HEK293 (cell line): ENCODE data around the gene YIPF4.
"Not testable (repeated sequence)": the region's sequence is repeated elsewhere in the genome, so short reads cannot be mapped to it uniquely, and the experiment has no call there.

ENCODE experiments used
- OSR2 ChIP-seq: fragments of 450-650 bp; formaldehyde crosslinking; IDR thresholded peaks from 2 replicates; pipeline ENCODE4 v1.5.1; 2016; ENCODE audit warnings: missing biosample characterization, missing genetic modification characterization
- PRDM1 ChIP-seq: fragments of 450-650 bp; formaldehyde crosslinking; IDR thresholded peaks from 2 replicates; pipeline ENCODE4; 2016; ENCODE audit warnings: missing biosample characterization, missing genetic modification characterization
- TF ChIP-seq, protein P1 (sequence below): fragments of 450-650 bp; formaldehyde crosslinking; IDR thresholded peaks from 2 replicates; pipeline ENCODE4 v1.5.1; 2016; ENCODE audit warnings: missing biosample characterization, missing genetic modification characterization
- TF ChIP-seq, protein P2 (sequence below): fragments of 450-650 bp; formaldehyde crosslinking; conservative IDR thresholded peaks from 2 replicates; pipeline ENCODE4 v1.5.1; 2016; ENCODE audit warnings: low read depth, missing biosample characterization, missing genetic modification characterization

DNA sequence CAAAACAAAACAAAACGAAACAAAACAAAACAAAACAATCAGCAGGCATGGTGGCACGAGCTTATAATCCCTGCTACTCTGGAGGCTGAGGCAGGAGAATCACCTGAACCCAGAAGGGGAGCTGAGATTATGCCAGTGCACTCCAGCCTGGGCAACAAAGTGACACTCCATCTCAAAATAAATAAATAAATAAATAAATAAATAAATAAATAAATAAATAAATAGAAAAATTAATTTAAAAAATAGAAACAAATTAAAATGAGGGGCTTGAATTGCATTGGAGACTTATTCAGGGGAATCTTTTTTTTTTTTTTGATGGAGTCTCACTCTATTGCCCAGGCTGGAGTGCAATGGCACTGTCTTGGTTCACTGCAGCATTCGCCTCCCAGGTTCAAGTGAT is 73.1 kb downstream of the YIPF4 start:
- TF ChIP-seq, protein P1, sequence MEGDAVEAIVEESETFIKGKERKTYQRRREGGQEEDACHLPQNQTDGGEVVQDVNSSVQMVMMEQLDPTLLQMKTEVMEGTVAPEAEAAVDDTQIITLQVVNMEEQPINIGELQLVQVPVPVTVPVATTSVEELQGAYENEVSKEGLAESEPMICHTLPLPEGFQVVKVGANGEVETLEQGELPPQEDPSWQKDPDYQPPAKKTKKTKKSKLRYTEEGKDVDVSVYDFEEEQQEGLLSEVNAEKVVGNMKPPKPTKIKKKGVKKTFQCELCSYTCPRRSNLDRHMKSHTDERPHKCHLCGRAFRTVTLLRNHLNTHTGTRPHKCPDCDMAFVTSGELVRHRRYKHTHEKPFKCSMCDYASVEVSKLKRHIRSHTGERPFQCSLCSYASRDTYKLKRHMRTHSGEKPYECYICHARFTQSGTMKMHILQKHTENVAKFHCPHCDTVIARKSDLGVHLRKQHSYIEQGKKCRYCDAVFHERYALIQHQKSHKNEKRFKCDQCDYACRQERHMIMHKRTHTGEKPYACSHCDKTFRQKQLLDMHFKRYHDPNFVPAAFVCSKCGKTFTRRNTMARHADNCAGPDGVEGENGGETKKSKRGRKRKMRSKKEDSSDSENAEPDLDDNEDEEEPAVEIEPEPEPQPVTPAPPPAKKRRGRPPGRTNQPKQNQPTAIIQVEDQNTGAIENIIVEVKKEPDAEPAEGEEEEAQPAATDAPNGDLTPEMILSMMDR (tag by site-specific recombination): not testable (repeated sequence)
- not testable (repeated sequence) for TF ChIP-seq OSR2, PRDM1 (tag by site-specific recombination)
- TF ChIP-seq, protein P2, sequence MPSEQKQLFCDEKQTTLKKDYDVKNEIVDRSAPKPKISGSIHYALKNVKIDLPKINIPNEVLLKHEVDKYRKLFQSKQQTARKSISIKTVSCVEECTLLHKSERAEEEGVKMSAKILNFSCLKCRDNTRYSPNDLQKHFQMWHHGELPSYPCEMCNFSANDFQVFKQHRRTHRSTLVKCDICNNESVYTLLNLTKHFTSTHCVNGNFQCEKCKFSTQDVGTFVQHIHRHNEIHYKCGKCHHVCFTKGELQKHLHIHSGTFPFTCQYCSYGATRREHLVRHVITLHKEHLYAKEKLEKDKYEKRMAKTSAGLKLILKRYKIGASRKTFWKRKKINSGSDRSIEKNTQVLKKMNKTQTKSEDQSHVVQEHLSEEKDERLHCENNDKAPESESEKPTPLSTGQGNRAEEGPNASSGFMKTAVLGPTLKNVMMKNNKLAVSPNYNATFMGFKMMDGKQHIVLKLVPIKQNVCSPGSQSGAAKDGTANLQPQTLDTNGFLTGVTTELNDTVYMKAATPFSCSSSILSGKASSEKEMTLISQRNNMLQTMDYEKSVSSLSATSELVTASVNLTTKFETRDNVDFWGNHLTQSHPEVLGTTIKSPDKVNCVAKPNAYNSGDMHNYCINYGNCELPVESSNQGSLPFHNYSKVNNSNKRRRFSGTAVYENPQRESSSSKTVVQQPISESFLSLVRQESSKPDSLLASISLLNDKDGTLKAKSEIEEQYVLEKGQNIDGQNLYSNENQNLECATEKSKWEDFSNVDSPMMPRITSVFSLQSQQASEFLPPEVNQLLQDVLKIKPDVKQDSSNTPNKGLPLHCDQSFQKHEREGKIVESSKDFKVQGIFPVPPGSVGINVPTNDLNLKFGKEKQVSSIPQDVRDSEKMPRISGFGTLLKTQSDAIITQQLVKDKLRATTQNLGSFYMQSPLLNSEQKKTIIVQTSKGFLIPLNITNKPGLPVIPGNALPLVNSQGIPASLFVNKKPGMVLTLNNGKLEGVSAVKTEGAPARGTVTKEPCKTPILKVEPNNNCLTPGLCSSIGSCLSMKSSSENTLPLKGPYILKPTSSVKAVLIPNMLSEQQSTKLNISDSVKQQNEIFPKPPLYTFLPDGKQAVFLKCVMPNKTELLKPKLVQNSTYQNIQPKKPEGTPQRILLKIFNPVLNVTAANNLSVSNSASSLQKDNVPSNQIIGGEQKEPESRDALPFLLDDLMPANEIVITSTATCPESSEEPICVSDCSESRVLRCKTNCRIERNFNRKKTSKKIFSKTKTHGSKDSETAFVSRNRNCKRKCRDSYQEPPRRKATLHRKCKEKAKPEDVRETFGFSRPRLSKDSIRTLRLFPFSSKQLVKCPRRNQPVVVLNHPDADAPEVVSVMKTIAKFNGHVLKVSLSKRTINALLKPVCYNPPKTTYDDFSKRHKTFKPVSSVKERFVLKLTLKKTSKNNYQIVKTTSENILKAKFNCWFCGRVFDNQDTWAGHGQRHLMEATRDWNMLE: not testable (repeated sequence)
